ENCODE results near the gene CEP131.

Gene CEP131

DNA sequence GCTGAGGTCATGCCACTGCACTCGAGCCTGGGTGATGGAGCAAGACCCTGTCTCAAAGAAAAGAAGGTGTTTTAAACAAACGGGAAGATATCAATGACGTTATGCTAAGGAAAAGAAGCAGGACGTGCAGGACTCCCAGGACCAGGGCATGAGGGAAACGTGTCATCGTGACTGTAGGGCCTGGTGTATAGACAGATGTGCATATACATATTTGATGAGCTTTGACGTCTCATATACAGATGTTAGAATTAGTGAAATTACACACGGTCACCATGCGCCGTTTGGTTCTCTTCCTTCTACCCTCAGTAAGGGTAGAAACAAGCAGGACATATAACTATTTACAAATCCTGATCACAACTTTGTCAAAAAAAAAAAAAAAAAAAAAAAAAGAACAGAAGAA is 75.1 kb downstream of the CEP131 start:
- TF ChIP-seq POLR2AphosphoS5 (IDR thresholded peaks at IDR 0.05; ENCODE audit: low read depth, low read length) (no peak), SIN3A (IDR thresholded peaks at IDR 0.05; ENCODE audit: borderline replicate concordance, insufficient read depth, low read length) (no peak), FOXP2 (optimal IDR thresholded peaks at IDR 0.05; ENCODE audit: borderline replicate concordance, extremely low read depth, extremely low read length, insufficient read depth) (no peak), TAF1 (IDR thresholded peaks at IDR 0.05; ENCODE audit: borderline replicate concordance, insufficient read depth, low read length) (no peak), REST (IDR thresholded peaks at IDR 0.05; ENCODE audit: insufficient read depth in 1 of 2, low read depth in 2 of 2, low read length in 2 of 2) (no peak)

DNA sequence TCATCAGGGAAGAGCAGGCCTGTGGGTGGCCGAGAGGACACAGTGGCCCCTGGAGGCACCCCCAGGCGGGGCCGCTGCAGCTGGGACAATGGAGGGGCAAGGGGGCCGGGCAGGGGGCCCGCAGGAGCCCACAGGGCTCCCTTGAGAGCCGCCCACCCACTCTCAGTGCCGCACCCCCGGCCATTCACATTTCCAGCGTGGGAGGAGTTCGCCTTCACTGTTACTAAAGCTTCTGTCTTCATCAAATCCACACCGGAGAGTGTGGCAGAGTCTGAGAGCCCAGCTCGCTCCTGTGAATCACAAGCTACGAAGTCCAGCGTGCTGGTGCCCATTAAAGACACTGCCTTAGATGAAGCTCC is 78.4 kb downstream of the CEP131 start:
- TF ChIP-seq FOXP2 (optimal IDR thresholded peaks at IDR 0.05; ENCODE audit: borderline replicate concordance, extremely low read depth, extremely low read length, insufficient read depth) (no peak), TAF1 (IDR thresholded peaks at IDR 0.05; ENCODE audit: borderline replicate concordance, insufficient read depth, low read length) (no peak), SIN3A (IDR thresholded peaks at IDR 0.05; ENCODE audit: borderline replicate concordance, insufficient read depth, low read length) (no peak), POLR2AphosphoS5 (IDR thresholded peaks at IDR 0.05; ENCODE audit: low read depth, low read length) (no peak), REST (IDR thresholded peaks at IDR 0.05; ENCODE audit: insufficient read depth in 1 of 2, low read depth in 2 of 2, low read length in 2 of 2) (no peak)

DNA sequence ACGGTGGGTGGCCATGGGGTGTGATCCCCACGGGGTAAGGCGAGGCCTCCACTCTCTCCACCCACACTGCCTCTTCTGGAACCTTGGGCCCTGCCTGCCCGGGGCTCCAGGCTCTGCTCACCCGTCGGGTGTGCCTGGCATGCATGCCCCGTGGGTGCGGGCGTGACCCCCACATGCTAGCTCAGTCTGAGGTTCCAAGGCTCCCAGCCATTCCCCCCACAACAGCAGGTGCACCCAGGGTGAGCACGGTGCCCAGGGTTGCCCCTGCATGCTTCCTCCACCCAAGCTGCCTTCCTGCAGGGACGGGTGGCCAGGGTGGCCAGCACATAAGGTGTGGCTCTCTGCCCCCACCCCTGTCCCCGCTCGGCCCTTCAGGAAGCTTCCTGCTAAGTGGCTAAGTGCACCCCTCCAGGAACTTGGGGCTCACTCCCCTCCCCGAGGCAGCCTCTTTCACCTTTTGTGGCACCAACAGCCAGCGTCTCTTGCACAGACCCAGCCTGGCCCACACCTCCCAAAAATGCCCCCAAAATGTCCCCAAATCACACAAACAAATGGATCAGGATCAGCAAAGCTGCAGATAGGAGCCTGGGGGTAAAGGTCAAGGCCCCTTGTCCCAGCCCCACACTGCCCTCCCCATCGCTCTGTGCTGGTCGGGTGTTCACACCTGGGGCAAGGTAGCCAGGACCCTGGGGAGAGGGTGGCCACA is 78.9 kb downstream of the CEP131 start:
- TF ChIP-seq SIN3A (IDR thresholded peaks at IDR 0.05; ENCODE audit: borderline replicate concordance, insufficient read depth, low read length), result no peak
- no peak for TF ChIP-seq FOXP2 (optimal IDR thresholded peaks at IDR 0.05; ENCODE audit: borderline replicate concordance, extremely low read depth, extremely low read length, insufficient read depth)
- no peak for TF ChIP-seq REST (IDR thresholded peaks at IDR 0.05; ENCODE audit: insufficient read depth in 1 of 2, low read depth in 2 of 2, low read length in 2 of 2)
- TF ChIP-seq POLR2AphosphoS5 (IDR thresholded peaks at IDR 0.05; ENCODE audit: low read depth, low read length), result no peak
- no peak for TF ChIP-seq TAF1 (IDR thresholded peaks at IDR 0.05; ENCODE audit: borderline replicate concordance, insufficient read depth, low read length)

DNA sequence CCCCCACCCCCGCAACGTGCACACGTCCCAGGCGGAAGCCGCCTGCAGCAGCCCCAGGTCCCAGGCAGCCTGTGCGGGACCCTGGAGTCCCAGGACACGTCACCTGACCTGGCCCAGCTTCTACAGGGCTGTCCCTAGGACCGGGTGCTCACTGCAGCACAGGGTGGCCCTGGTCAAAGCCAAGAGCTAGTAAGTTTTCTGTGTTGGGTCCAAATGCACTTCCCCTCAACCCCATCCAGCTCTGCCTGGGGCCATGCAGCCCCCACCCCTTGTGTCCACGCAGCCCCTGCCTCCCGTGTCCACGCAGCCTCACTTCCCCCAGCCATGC is 79.6 kb downstream of the CEP131 start:
- TF ChIP-seq POLR2AphosphoS5 (IDR thresholded peaks at IDR 0.05; ENCODE audit: low read depth, low read length), result no peak
- no peak for TF ChIP-seq FOXP2 (optimal IDR thresholded peaks at IDR 0.05; ENCODE audit: borderline replicate concordance, extremely low read depth, extremely low read length, insufficient read depth)
- no peak for TF ChIP-seq REST (IDR thresholded peaks at IDR 0.05; ENCODE audit: insufficient read depth in 1 of 2, low read depth in 2 of 2, low read length in 2 of 2)
- TF ChIP-seq TAF1 (IDR thresholded peaks at IDR 0.05; ENCODE audit: borderline replicate concordance, insufficient read depth, low read length), result no peak
- TF ChIP-seq SIN3A (IDR thresholded peaks at IDR 0.05; ENCODE audit: borderline replicate concordance, insufficient read depth, low read length), result no peak

Measured in PFSK-1 (cell line).